ENCODE results near the gene L1TD1. TPM values are rescaled to one million over a fixed set of nuclear protein-coding genes. Genes with fewer than 3 reads are reported as not detected.

L1TD1 gene
- not detected in 2 replicates for total RNA-seq

GRCh38 chr1:62194651-62195544 lies at the start of gene L1TD1:
L1TD1 (plus strand) TSS chr1:62194849; CDS start chr1:62206629, 11,780 bp downstream.

Other genes with a start within 250 kb of the L1TD1 start
- not detected in 2 replicates for gene KANK4, start 124.6 kb downstream of the L1TD1 start, total RNA-seq
- gene USP1, start 242.2 kb downstream of the L1TD1 start, total RNA-seq: 35.1 and 46.8 TPM in 2 replicates

Measured in epithelial cell of umbilical artery (primary cell).